Right cardiac atrium (tissue), 5 donors: ENCODE measurements around the gene CTSD. TPM values are rescaled to one million over a fixed set of nuclear protein-coding genes. Genes with fewer than 3 reads are reported as not detected.

Source experiments
- ATAC-seq, 2 donors: fragments of 200-7000 bp; cut with Tn5 transposase; one replicate each; pipeline versions ENCODE4 v1.8.0 to v1.9.1; 2020; ENCODE audit warnings: moderate library complexity in 2 of 2, mild to moderate bottlenecking in 1 of 2
- DNase-seq, 3 donors: peaks; one replicate each; pipeline ENCODE4 v3.0.0-alpha.2; 2020
- H3K27ac ChIP-seq: one replicate; pipeline ENCODE4 v1.5.1; 2013; ENCODE audit warnings: mild to moderate bottlenecking, low read length, control low read depth, moderate library complexity
- H3K27me3 ChIP-seq: one replicate; pipeline ENCODE4 v1.6.1; 2013; ENCODE audit not compliant: control insufficient read depth, insufficient read depth
- H3K4me1 ChIP-seq: one replicate; pipeline ENCODE4 v1.6.1; 2013; ENCODE audit warnings: low read length; ENCODE audit not compliant: control insufficient read depth, insufficient read depth
- H3K4me3 ChIP-seq: one replicate; pipeline ENCODE4 v1.5.1; 2013; ENCODE audit warnings: low read length, control low read depth
- H3K9me3 ChIP-seq: one replicate; pipeline ENCODE4 v1.6.1; 2013; ENCODE audit warnings: low read length; ENCODE audit not compliant: control insufficient read depth
- WGBS: extraction: QIAGEN DNeasy Blood & Tissue Kit; methylation state at CpG from one replicate; pipeline ENCODE4 v1.1.7; 2013; 5-methylcytosine and 5-hydroxymethylcytosine counted together
- intact Hi-C, 4 donors: fragments of 100-400 bp; cut with DNase I; formaldehyde crosslinking; loops; one replicate each; pipeline versions ENCODE4 v1.11.0 to v1.14.0; 2022 to 2023
- polyA plus RNA-seq: library from polyadenylated mRNA; stranded (reverse); fragments of 200-250 nt; gene quantifications from one replicate; pipeline ENCODE4 v1.2.3, GENCODE V29; 2013
- total RNA-seq, 4 donors: library from RNA; stranded (reverse); fragmentation: NEBNext Ultra II Directional; extraction: Animal tissue kit (Norgen Biotek cat#: 25700); gene quantifications; one replicate each; pipeline ENCODE4 v1.2.1, GENCODE V29; 2021
- donor health status: healthy with polysubstance abuse.
- donor health status: DM: no; HTN: yes; CAD: no.
- donor health status: DM: no; HTN: no; CAD: no.
- donor health status: DM: no; HTN: yes; CAD: no; lungs with severe emphysema.
- donor health status: DM: yes; HTN: yes; CAD: no.

The CTSD gene
- total and polyA plus RNA-seq, 5 donors: 674 to 748 (median 703) TPM

DNA sequence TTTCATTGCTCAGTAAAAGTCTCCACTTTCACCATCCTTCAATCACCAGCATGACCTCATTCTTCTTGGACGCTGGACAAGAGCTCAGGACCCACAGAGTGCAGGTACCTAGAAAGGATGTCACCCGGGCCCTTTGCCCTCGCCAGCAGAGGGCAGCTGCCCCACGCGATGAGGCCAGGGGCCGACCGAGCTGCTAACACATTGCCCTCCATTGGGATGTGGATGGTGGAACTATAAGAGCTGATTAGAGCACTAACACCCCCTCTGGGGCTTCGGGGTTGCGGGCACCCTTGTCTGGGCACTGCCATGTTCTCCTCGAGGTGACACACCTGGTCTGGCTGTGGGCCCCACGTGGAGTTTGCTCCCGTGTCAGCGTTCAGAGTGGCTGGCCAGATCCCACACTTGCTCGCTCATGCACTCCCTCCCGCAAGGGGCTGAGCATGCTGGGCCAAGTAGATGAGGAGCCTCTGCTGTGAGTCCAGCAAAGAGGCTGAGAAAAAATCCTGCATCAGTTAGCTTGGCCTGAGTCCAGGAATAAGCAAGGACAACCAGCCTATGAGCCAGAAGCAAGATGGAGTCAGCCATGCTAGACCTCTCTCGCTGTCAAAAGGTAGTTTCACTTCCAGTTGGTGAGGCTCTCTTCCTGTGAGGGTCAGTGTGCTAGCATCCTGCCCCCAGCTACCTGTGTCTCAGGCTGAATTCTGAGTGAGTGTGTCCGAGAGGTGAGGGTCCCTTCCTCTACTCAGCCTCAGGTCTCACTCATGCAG lies 56.9 kb downstream of the CTSD start:
- H3K27ac ChIP-seq: no peak overlapping the region
- ATAC-seq: peak; percentile 28 to 43
- intact Hi-C loops: no loop called here
- H3K4me3 ChIP-seq: no peak overlapping the region
- WGBS: 83% methylated on average over 17 of the region's 17 CpGs
- no peaks in the 10 kb centered on the region for H3K27me3 ChIP-seq
- DNase-seq: peak in 2 of 3 donors; percentile 56
- no peaks in the 10 kb centered on the region for H3K9me3 ChIP-seq
- H3K4me1 ChIP-seq: no peaks in the 10 kb centered on the region

DNA sequence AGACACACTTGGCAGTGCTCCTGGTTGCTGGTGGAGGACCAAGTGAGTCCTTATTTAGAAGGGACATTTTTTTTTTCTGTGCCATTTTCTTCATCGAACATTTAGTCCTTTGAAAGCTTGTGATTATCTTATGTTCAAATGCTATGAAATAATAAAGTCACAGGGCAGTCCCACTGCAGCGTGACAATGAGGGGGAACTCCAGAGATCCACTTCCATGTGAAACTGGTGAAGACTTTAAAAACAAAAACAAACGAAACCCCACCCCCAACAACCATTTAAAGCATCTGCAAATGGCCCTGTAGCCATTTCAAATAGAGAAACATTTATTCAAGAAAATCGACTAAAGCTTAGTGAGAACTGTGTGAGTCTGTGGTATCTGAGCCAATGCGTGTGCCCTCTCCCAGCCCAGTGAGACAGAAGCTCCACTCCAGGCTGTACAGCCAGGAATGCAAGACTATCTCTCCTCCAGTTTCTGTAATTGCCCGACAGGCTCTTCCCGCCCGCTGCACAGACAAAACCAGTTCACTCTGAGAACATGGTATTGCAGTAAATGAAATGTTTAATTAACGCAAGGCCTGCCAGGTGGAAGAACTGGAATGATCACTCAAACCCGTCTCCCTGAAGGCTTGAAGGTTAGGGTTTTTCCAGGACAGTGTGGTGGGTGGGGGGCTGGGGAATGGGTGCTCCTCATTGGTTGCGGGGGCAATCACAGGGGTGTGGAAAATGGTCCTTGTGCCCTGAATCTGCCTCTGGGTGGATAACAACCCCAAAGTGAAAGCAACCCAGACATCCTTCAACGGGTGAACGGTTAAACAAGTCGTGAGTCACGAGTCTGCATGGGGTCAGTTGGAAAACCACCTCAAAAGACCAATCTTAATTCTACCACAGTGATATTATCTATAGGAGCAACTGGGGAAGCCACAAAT lies 58.3 kb downstream of the CTSD start:
- no peak overlapping the region for H3K27ac ChIP-seq
- peaks cover 2% of the 10 kb centered on the region for H3K9me3 ChIP-seq
- no peaks in the 10 kb centered on the region for H3K27me3 ChIP-seq
- intact Hi-C loops: no loop called here
- no peak for DNase-seq
- H3K4me3 ChIP-seq: no peak overlapping the region
- no peaks in the 10 kb centered on the region for H3K4me1 ChIP-seq
- no peak for ATAC-seq
- 75% methylated on average over 15 of the region's 15 CpGs for WGBS

DNA sequence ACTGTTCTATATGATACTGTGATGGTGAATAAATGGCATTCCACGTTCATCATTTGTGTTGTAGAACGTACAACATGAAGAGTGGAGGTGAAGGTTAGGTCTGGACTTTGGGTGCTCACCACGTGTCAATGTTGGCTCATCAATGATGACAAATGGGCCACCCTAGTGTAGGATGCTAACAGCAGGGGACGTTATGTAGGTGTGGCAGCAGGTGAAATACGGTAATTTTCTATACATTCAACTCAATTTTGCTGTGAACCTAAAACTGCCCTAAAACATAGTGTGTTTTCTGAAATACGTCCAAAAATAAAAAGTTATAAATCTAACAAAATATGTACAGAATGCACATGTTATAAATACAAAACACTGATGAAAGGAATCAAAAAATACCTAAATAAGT lies 60.6 kb downstream of the CTSD start:
- H3K4me1 ChIP-seq: no peaks in the 10 kb centered on the region
- intact Hi-C loops: no loop called here
- no peak for DNase-seq
- ATAC-seq: no peak
- WGBS: 89% methylated on average over 6 of the region's 6 CpGs
- no peak overlapping the region for H3K4me3 ChIP-seq
- no peak overlapping the region for H3K27ac ChIP-seq
- H3K27me3 ChIP-seq: no peaks in the 10 kb centered on the region
- H3K9me3 ChIP-seq: peaks cover 2% of the 10 kb centered on the region

Other genes with a start within 250 kb of the CTSD start
- gene DUSP8, start 191.7 kb downstream of the CTSD start, total RNA-seq: 10 to 100 TPM; 10.1 to 15.6 (median 12.3) TPM
- gene DUSP8, start 191.7 kb downstream of the CTSD start, polyA plus RNA-seq: 13.3 TPM
- gene KRTAP5-1, start 178.6 kb downstream of the CTSD start, total RNA-seq: not detected
- gene KRTAP5-1, start 178.6 kb downstream of the CTSD start, polyA plus RNA-seq: not detected
- gene KRTAP5-2, start 165.6 kb downstream of the CTSD start, total RNA-seq: not detected
- not detected for gene KRTAP5-2, start 165.6 kb downstream of the CTSD start, polyA plus RNA-seq
- gene KRTAP5-3, start 155.5 kb downstream of the CTSD start, total RNA-seq: not detected
- not detected for gene KRTAP5-3, start 155.5 kb downstream of the CTSD start, polyA plus RNA-seq
- gene KRTAP5-4, start 141.8 kb downstream of the CTSD start, total RNA-seq: not detected
- gene KRTAP5-4, start 141.8 kb downstream of the CTSD start, polyA plus RNA-seq: not detected
- not detected for gene KRTAP5-5, start 134.2 kb downstream of the CTSD start, total RNA-seq
- not detected for gene KRTAP5-5, start 134.2 kb downstream of the CTSD start, polyA plus RNA-seq
- gene KRTAP5-6, start 66.7 kb downstream of the CTSD start, total RNA-seq: not detected
- not detected for gene KRTAP5-6, start 66.7 kb downstream of the CTSD start, polyA plus RNA-seq
- 1 to 10 TPM in 1 of 4 donors, under 1 TPM in 3; 0.48 to 1.0 (median 0.59) TPM for gene IFITM10, start 13.3 kb downstream of the CTSD start, total RNA-seq
- gene IFITM10, start 13.3 kb downstream of the CTSD start, polyA plus RNA-seq: 0.25 TPM
- not detected for gene SYT8, start 71.1 kb upstream of the CTSD start, total RNA-seq
- gene SYT8, start 71.1 kb upstream of the CTSD start, polyA plus RNA-seq: not detected
- not detected for gene TNNI2, start 75.1 kb upstream of the CTSD start, total RNA-seq
- not detected for gene TNNI2, start 75.1 kb upstream of the CTSD start, polyA plus RNA-seq
- 10 to 100 TPM in 3 of 4 donors, 1 to 10 TPM in 1; 7.6 to 18.3 (median 14.8) TPM for gene LSP1, start 89.2 kb upstream of the CTSD start, total RNA-seq
- gene LSP1, start 89.2 kb upstream of the CTSD start, polyA plus RNA-seq: 11.7 TPM
- gene PRR33, start 128.0 kb upstream of the CTSD start, total RNA-seq: under 1 TPM; 0.11 to 0.82 (median 0.24) TPM
- gene PRR33, start 128.0 kb upstream of the CTSD start, polyA plus RNA-seq: 0.81 TPM
- 10 to 100 TPM in 3 of 4 donors, 1 to 10 TPM in 1; 9.0 to 58.7 (median 34.1) TPM for gene TNNT3, start 155.8 kb upstream of the CTSD start, total RNA-seq
- gene TNNT3, start 155.8 kb upstream of the CTSD start, polyA plus RNA-seq: 63.1 TPM
- 100 to 1,000 TPM in 1 of 4 donors, 10 to 100 TPM in 3; 47.1 to 102 (median 74.8) TPM for gene MRPL23, start 183.4 kb upstream of the CTSD start, total RNA-seq
- gene MRPL23, start 183.4 kb upstream of the CTSD start, polyA plus RNA-seq: 108 TPM
- gene H19, start 233.9 kb upstream of the CTSD start, total RNA-seq: 100 to 1,000 TPM; 279 to 500 (median 401) TPM
- gene H19, start 233.9 kb upstream of the CTSD start, polyA plus RNA-seq: 813 TPM